ENCODE measurements around the gene WWTR1.
A peak's percentile ranks its signal among the peaks of the same experiment; 100 is the strongest.

Gene WWTR1

DNA sequence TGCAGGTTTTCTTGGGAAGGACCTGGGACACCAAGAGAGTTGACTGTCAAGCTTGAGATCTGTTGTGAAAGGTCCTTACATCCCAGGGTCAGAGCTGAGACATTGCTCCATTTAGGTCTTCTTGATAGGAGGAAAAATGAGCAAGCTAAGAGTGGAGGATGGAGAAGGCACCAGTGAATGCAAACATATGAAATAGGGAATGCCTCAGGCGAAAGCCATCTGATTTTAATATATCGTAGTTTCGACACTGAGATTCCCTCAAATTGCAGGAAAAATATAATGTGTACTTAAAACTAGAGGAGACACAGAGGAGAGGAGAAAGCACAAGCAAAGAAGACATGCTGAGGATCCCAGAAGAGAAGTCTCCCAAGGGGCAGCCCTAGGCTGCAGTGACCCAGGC, 97.8 kb downstream of the WWTR1 start:
- no peak for DNase-seq

DNA sequence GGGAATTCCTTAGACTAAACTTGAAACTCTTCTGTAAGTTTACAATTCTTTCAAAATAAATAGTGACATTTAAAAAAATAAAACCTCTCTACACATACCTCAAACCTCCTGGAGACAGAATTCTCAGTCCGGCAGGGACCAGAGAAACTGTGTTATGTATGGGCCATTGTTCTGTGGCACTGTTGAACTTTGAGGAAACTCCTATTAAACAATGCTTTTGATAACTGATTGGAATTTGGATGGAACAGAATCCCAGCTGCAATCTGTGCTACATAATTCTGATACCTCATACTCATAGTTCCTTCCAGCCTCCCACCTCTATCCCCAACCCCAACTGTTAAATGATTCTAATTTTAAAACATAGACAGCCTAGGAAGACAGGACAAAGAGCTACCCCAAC, 98.3 kb downstream of the WWTR1 start:
- DNase-seq, result no peak

- DNase-seq, result no peak
These were observed 101.9 kb downstream of the WWTR1 start for GRCh38 chr3:149555927-149556326.

GRCh38 chr3:149554826-149555225, 103.0 kb downstream of the WWTR1 start:
- DNase-seq, result no peak

GRCh38 chr3:149553781-149554451, 103.9 kb downstream of the WWTR1 start:
- peak; percentile 7 for DNase-seq

- DNase-seq, result no peak
These were observed 105.1 kb downstream of the WWTR1 start for GRCh38 chr3:149552700-149553099.

DNA sequence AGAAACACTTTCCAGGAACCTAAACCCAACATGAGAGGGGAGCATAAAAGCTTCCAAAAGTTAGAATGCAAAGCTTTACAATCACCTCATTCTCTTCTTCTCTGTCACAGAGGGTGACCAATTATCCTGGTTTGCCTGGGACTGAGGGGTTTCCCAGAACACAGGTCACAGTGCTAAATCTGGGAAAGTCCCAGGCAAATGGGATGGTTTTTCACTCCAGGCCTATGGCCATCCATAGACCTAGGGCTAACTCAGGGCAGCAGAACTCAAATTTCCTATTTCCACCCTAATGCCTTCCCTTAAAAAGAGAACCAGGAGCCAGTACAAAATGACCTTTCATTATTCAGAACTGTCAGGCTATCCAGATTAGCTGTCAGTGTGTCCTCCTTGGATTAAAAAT, 106.3 kb downstream of the WWTR1 start:
- DNase-seq, result no peak

DNA sequence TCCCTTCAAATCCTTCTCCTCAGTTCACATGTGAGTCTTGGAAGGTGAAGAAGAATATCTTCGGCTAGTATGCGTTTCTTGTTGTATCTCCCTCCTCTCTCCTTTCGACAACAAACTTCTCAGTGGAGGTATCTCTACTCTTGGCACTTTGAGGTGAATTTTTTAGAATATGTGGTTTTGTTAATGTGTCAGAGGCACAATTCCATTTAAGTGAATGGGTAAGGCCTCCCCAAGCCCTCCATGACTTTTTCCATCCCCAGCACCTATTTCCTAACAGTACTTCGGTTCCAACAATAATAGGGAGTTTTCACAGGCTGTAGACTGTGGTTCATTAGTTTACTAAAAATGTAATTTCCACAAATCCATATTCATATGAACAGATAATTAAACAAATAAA, 109.2 kb downstream of the WWTR1 start:
- DNase-seq, result no peak

DNA sequence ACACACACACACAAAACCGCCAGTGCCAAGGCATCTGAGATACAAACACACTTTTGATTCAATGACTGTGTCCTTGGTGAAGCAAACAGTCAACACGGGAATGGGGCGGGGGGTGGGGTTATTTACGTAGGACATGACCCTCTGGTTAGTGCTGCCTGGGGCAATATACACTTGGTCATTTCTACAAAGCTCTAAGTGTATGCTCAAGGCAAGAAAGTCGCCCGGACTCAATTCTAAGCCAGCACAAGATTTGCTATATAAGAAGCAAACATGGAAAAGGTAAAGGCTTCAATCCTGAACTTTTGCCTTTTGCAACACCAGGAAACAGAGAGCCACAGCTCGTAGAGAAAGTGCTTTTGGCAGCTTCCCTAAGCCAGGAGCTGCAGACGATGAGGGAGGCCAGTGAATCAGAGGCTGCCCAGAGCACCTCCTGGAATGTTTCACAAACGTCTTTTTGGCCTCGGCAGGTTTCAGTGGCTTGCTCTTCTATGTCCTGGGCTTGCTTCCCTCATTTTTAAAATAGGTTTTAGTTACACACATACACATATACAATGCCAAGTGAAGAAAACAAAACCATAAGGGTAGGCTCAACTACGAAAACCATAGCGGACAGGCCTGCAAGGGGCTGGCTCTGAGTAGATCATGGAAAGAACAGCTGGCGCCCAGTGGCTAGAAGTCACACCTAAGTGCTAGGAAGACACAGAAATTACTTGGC, 109.7 kb downstream of the WWTR1 start:
- no peak for DNase-seq

DNA sequence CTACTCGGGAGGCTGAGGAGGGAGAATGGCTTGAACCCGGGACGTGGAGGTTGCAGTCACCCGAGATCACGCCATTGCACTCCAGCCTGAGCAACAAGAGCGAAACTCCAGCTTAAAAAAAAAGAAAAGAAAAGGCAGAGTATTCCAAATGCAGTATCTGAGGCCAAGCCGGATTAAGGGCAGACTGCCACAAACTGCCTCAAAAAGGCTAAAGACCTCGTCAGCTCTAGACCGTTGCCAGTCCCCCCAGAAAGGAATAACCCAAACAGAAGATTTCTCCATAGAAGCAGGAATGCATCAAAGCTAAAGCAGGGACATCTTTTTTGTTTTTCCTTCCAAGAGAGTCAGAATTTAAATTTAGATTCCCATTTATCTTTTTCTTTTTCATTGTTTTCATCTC, 110.4 kb downstream of the WWTR1 start:
- no peak for DNase-seq

GRCh38 chr3:149545049-149545448, 112.8 kb downstream of the WWTR1 start:
- DNase-seq, result peak; percentile 21

GRCh38 chr3:149542375-149543312, 115.2 kb downstream of the WWTR1 start:
- no peak for DNase-seq

DNA sequence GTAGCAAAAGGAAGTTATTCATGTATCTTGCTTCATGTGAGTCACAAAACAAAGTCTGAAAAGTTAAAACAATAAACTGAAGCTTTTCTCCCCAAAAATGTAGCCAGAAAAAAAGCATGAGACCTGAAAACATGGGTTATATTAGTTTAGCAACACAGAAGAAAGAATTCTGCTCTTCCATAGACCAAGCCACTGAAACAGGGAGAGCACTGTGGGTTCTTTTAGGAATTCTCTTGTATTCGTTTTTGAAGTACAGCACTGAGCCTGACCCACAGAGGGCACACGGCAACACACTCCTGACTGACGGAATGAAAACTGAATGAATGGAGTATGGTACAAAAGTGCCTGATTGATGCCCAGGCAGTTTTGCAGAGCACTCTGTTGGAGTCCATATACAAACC, 116.7 kb downstream of the WWTR1 start:
- DNase-seq, result no peak

GRCh38 chr3:149538371-149538770, 119.5 kb downstream of the WWTR1 start:
- no peak for DNase-seq

- no peak for DNase-seq
These were observed 121.4 kb downstream of the WWTR1 start for GRCh38 chr3:149536429-149536828.

DNA sequence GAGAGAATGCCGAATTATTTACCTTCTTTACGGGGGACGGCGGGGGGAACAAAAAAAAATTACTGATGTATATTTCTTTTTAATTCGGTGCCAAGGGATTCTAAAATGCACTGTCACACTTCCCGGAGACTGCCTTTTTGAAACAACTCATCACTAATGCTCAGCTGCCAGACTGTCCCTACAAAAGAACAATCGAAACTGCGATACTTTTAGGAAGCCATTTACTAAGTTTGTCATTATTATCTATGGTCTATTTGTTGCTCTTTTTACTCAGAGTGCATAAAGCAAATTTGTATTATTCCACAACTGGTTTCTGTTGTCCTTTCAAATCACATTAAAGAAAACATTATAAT, 122.5 kb downstream of the WWTR1 start:
- DNase-seq, result no peak

DNA sequence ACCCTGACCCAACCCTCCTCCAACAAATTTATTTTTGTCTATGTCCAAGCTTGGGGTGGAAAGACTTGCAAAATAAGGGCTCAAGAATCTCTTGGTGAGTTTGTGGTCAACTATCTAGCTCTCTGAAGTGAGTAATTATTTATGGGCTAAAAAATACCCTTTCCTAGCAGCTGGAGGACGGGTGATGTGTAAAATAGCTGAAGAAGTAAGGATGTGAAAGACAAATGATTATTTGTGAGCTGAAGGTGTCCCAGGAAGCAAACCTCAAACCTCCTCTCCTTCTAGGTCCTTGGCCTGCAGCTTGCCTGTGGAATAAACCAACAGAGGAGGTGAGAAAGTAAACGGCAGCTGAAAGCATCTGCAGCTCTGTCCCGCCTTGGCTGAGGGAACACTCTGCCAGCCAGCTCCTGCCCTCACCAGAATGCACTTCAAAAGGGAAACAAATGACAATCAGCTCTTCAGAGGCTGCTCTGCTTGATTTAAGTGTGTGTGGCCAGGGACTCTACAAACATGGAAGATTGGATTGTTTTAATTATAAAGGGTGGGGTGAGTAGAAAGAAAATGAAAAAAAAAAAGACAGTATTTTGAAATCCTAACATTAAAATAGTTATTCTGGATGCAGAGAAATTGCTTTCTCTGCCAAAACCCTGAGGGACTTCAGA, 123.0 kb downstream of the WWTR1 start:
- no peak for DNase-seq

- no peak for DNase-seq
These were observed 123.7 kb downstream of the WWTR1 start for GRCh38 chr3:149534082-149534481.

GRCh38 chr3:149532489-149533180, 125.2 kb downstream of the WWTR1 start:
- no peak for DNase-seq

DNA sequence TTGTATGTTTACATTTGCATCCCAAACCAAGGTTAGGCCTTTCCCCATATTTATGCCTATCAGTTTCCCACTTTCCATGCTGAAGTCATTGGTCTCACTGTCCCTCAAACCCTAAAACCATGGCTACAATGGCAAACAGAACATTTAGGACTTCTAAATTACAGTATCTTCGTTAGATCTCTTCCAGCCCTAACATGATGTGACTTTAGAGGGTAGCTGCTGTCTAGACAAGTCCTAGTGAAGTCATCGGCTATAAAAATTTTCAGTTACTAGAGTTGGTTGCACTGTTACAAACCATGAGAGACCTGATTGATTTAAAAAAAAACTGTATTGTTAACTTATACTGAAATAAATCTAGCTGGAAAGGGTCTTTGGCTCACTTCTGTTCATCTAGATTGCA, 128.7 kb downstream of the WWTR1 start:
- DNase-seq, result no peak

- DNase-seq, result no peak
These were observed 129.5 kb downstream of the WWTR1 start for GRCh38 chr3:149528340-149528650.

- DNase-seq, result no peak
These were observed 130.1 kb downstream of the WWTR1 start for GRCh38 chr3:149527531-149528339.

Measured in NCI-H524 treated with DMSO at 0.1 percent for 48 hours (cell line).